ENCODE results near the gene ATF6.
"Not testable (repeated sequence)": the region's sequence is repeated elsewhere in the genome, so short reads cannot be mapped to it uniquely, and the experiment has no call there.

The ATF6 gene

DNA sequence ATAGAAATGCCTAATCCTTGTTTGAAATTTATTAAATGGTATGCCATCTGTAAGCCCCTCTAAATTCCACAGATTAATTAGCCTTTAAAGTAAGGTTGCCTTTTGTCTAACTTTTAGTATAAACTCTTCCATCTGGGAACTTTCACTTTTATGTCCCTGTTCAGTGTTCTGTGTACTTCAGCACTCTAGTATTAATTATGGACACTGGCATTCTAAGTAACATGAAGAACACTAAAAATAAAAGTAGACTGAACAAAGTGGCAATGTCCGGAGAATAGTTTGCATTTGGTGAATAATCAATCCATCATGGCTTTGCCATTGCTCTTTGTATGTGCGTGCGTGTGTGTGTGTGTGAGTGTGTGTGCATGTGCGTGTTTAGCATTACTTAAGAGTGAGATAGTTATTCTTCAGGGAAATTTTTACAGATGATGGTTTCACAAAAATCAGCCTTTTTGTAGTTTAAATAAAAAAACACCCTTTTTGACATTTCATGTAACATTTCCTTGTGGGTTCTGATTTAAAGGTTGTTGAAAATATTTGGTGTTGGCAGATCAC lies 51.1 kb downstream of the ATF6 start:
- DNase-seq = no peak
- H3K9me3 Mint-ChIP-seq = no peaks in the 10 kb centered on the region
- no peaks in the 10 kb centered on the region for H3K27me3 Mint-ChIP-seq
- H3K27ac Mint-ChIP-seq = no peak overlapping the region
- no peak overlapping the region for H3K4me3 Mint-ChIP-seq
- H3K4me1 Mint-ChIP-seq (ENCODE audit: low read depth) = peaks cover 2% of the 10 kb centered on the region
- H3K36me3 Mint-ChIP-seq (ENCODE audit: low read depth) = peaks cover 77% of the 10 kb centered on the region

DNA sequence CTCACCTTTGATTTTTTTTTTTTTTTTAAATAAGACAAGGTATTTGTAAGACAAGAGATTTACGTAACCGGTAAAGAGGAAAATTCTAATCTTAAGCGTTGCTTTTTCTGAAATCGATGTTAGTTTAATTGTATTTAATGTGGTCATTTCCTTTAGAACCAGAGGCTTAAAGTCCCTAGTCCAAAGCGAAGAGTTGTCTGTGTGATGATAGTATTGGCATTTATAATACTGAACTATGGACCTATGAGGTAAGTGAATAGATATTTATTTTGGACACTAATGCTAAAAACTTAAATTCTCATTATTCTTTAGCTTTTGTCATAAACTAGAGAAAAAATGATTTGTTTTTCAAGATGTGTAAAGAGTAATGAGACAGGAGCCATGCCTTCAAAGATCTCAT lies 54.8 kb downstream of the ATF6 start:
- no peak overlapping the region for H3K4me3 Mint-ChIP-seq
- H3K27me3 Mint-ChIP-seq = no peaks in the 10 kb centered on the region
- H3K27ac Mint-ChIP-seq = no peak overlapping the region
- peaks cover 2% of the 10 kb centered on the region for H3K4me1 Mint-ChIP-seq (ENCODE audit: low read depth)
- peaks cover 82% of the 10 kb centered on the region for H3K36me3 Mint-ChIP-seq (ENCODE audit: low read depth)
- DNase-seq = no peak
- no peaks in the 10 kb centered on the region for H3K9me3 Mint-ChIP-seq

DNA sequence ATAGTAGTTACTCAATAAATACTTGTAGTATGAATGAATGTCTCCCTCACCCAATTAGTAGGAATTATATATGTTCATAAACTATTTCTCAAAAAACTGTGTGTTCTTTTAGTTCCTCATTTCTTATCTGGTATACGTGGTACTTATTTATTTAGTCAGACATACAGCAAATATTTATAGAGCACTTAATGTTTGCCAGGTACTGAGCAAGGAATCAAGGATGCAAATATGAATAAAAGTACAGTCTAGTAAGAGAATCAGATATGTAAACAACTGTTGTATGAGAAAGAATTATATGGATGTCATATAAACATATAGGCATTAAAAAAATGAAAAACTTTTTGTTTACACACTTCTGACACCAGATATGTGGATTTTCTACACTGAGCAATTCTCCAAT lies 58.5 kb downstream of the ATF6 start:
- Mint-ChIP-seq H3K27ac (no peak overlapping the region), H3K27me3 (no peaks in the 10 kb centered on the region), H3K36me3 (ENCODE audit: low read depth) (peaks cover 85% of the 10 kb centered on the region)

DNA sequence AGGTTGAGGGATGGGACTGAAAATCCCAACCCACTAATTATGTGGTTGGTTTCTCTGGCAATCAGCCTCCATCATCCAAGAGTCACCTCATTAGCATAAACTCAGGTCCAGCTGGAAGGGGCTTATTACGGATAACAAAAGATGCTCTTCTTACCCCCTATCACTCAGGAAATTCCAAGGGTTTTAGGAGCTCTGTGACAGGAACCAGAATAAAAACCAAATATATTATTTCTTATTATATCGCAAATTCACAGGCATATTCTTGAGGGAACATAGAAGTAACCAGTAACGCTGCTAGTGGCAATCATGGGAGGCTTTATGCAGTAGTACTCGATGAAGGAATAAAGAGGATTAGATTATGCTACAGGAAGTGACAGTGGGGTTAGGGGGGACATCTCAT lies 59.7 kb downstream of the ATF6 start:
- no peak for DNase-seq
- Mint-ChIP-seq H3K27me3 (no peaks in the 10 kb centered on the region), H3K9me3 (peaks cover 6% of the 10 kb centered on the region), H3K4me3 (no peak overlapping the region), H3K27ac (no peak overlapping the region), H3K36me3 (ENCODE audit: low read depth) (peaks cover 89% of the 10 kb centered on the region), H3K4me1 (ENCODE audit: low read depth) (peaks cover 7% of the 10 kb centered on the region)

More for the DNA sequence above, 58.5 kb downstream of the ATF6 start:
- DNase-seq = no peak
- H3K9me3 Mint-ChIP-seq = peaks cover 6% of the 10 kb centered on the region
- H3K4me3 Mint-ChIP-seq = no peak overlapping the region
- H3K4me1 Mint-ChIP-seq (ENCODE audit: low read depth) = peaks cover 7% of the 10 kb centered on the region

DNA sequence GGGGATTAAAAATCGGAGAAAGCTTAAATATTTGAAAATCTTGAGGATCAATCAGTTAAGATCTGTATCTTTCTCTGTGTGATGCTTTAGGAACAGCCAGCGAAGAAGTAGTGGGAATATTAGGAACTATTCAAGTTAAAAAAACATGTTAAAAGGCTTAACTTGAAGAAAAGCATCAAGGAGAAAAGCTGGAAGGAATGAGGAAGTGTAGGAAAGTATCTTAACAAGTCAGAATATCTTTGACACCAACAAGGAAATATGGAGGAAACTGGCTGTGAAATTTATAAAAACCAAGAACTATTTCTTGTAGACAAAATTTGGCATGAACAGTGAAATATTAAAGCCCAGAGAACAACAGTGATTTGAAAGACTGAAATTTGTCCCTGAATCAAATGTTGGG lies 60.4 kb downstream of the ATF6 start:
- Mint-ChIP-seq H3K4me3 (no peak overlapping the region), H3K27me3 (no peaks in the 10 kb centered on the region), H3K27ac (no peak overlapping the region), H3K9me3 (peaks cover 6% of the 10 kb centered on the region), H3K4me1 (ENCODE audit: low read depth) (peaks cover 10% of the 10 kb centered on the region), H3K36me3 (ENCODE audit: low read depth) (peaks cover 89% of the 10 kb centered on the region)
- DNase-seq = no peak

DNA sequence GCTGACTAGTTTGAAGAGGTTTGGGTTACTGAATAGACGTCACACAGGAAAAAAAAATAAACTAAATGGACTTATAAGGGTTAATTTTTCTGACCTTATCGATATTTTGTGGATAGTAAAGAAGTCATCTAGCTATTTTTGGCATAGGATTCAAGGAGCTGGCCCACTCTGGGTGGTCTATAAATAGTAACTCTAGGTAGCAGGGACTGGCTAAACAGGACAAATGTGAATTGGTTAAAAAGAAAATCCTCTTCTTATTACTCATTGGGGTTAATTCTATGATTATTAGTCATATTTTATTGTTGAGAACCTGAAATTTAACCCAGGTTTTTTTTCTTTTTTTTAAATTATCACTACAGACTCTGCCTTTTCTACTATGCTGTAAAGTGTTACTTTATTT lies 61.7 kb downstream of the ATF6 start:
- peaks cover 6% of the 10 kb centered on the region for H3K9me3 Mint-ChIP-seq
- no peak overlapping the region for H3K27ac Mint-ChIP-seq
- peaks cover 83% of the 10 kb centered on the region for H3K36me3 Mint-ChIP-seq (ENCODE audit: low read depth)
- peaks cover 16% of the 10 kb centered on the region for H3K4me1 Mint-ChIP-seq (ENCODE audit: low read depth)
- no peak for DNase-seq
- no peaks in the 10 kb centered on the region for H3K27me3 Mint-ChIP-seq
- no peak overlapping the region for H3K4me3 Mint-ChIP-seq

DNA sequence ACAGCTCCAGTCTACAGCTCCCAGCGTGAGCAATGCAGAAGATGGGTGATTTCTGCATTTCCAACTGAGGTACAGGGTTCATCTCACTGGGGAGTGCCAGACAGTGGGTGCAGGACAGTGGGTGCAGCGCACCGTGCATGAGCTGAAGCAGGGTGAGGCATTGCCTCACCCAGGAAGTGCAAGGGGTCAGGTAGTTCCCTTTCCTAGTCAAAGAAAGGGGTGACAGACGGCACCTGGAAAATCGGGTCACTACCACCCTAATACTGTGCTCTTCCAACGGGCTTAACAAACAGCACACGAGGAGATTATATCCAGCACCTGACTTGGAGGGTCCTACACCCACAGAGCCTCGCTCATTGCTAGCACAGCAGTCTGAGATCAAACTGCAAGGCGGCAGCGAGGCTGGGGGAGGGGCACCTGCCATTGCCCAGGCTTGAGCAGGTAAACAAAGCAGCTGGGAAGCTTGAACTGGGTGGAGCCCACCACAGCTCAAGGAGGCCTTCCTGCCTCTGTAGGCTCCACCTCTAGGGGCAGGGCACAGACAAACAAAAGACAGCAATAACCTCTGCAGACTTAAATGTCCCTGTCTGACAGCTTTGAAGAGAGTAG lies 66.3 kb downstream of the ATF6 start:
- not testable (repeated sequence) for H3K27ac Mint-ChIP-seq, H3K9me3 Mint-ChIP-seq, H3K4me3 Mint-ChIP-seq, DNase-seq, H3K27me3 Mint-ChIP-seq
- peaks cover 12% of the 10 kb centered on the region for H3K4me1 Mint-ChIP-seq (ENCODE audit: low read depth)
- H3K36me3 Mint-ChIP-seq (ENCODE audit: low read depth) = peaks cover 81% of the 10 kb centered on the region

DNA sequence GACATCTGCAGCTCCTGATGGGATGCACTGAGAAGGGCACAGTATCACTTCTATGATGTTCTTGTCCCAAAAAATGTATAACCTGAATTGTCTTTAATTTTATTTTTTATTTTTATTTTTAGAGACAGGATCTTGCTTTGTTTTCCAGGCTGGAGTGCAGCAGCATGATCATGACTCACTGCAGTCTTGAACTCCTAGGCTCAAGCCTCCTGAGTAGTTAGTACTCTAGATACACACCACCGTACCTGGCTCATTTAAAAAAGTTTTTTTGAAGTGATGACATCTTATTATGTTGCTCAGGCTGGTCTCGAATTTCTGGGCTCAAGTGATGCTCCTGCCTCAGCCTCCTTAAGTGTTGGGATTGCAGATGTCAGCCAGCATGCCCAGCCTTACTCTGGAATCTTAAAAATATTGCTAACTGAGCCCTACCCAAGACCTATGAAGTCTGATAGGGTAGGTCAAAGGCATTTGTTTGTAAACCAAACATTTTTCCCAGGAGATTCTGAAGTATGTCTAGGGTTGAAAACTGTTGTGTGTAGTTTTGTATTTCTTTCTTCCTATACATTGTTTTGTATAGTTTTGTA lies 68.9 kb downstream of the ATF6 start:
- Mint-ChIP-seq H3K27ac (no peak overlapping the region), H3K9me3 (no peaks in the 10 kb centered on the region), H3K4me3 (no peak overlapping the region), H3K4me1 (ENCODE audit: low read depth) (peaks cover 10% of the 10 kb centered on the region), H3K27me3 (no peaks in the 10 kb centered on the region), H3K36me3 (ENCODE audit: low read depth) (peaks cover 81% of the 10 kb centered on the region)
- no peak for DNase-seq

DNA sequence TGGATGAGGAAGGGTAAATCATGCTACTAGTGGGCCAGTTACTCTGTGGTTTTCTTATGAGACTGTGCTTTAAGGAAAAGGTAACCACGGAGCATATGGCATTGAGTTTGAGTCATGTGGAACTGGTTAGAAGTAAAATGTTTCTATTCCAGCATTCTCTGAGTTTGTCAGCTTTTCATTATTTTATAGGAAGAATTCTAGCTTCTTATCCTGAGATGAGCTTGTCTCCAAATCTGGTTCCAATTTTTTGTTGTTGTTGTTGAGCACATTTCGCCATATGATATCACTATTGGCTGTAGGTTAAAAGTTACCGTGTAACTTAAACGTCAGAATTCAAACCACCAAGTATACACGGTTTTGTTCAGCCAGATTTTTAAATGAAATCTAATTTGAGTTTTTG lies 69.9 kb downstream of the ATF6 start:
- DNase-seq = no peak
- Mint-ChIP-seq H3K9me3 (no peaks in the 10 kb centered on the region), H3K4me3 (no peak overlapping the region), H3K27ac (no peak overlapping the region), H3K4me1 (ENCODE audit: low read depth) (peaks cover 10% of the 10 kb centered on the region), H3K27me3 (no peaks in the 10 kb centered on the region), H3K36me3 (ENCODE audit: low read depth) (peaks cover 81% of the 10 kb centered on the region)

DNA sequence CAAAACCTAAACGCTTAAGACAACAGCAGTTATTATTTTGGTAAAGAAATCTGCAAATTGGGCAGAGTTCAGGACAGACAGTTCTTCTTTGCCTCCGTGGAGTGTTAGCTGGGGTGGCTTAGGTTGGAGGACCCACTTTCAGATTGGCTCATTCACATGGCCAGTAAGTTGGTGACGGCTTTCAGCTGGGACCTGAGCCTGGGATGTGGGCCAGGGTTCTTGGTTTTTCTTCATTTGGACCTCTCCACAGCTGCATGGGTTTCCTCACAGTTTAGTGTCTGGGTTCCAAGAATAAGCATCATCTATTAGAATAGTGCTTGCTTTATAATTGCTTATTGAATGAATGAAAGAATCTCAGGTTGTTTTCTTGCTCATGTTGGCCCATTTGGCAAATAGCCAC lies 72.2 kb downstream of the ATF6 start:
- H3K27ac Mint-ChIP-seq = no peak overlapping the region
- H3K9me3 Mint-ChIP-seq = no peaks in the 10 kb centered on the region
- peaks cover 8% of the 10 kb centered on the region for H3K4me1 Mint-ChIP-seq (ENCODE audit: low read depth)
- H3K4me3 Mint-ChIP-seq = no peak overlapping the region
- peaks cover 93% of the 10 kb centered on the region for H3K36me3 Mint-ChIP-seq (ENCODE audit: low read depth)
- H3K27me3 Mint-ChIP-seq = no peaks in the 10 kb centered on the region
- no peak for DNase-seq

DNA sequence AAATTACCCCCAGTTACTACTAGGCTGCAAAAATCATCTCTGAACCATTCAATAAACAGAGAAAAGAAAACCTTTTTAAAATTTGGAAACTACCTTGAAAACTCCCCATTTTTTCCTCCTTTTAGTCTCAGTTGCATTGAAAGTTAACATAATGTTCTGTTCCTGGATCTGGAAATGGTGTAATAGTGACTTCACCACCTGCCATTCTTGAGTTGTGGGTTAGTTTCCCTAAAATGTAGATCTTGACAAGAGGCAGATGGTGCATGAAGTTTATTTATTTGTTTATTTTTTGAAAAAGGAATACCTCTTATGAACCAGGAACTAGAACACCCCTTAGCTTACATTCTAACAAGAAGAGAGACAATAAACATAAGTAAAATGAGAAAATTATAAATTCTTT lies 72.8 kb downstream of the ATF6 start:
- no peaks in the 10 kb centered on the region for H3K9me3 Mint-ChIP-seq
- peaks cover 93% of the 10 kb centered on the region for H3K36me3 Mint-ChIP-seq (ENCODE audit: low read depth)
- H3K4me3 Mint-ChIP-seq = no peak overlapping the region
- peaks cover 11% of the 10 kb centered on the region for H3K4me1 Mint-ChIP-seq (ENCODE audit: low read depth)
- no peaks in the 10 kb centered on the region for H3K27me3 Mint-ChIP-seq
- H3K27ac Mint-ChIP-seq = no peak overlapping the region
- DNase-seq = no peak

DNA sequence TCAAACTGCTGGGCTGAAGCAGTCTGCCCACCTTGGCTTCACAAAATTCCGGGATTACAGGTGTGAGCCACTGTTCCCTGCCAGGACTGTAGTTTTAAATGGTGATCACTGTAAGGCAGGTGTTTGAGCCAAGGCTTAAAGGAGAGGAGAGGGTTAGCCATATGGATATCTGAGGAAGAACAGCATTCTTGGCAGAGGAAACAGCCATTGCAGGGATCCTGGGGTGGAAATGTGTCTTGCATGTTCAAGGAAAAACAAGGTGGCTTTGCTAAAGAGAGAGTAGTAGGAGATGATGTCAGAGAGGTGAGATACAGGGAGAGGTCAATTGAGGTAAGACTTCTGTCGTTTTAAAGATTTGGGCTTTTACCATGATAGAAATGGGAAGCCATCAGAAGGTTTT lies 73.5 kb downstream of the ATF6 start:
- H3K4me3 Mint-ChIP-seq = no peak overlapping the region
- H3K36me3 Mint-ChIP-seq (ENCODE audit: low read depth) = peaks cover 94% of the 10 kb centered on the region
- DNase-seq = no peak
- H3K27ac Mint-ChIP-seq = no peak overlapping the region
- peaks cover 16% of the 10 kb centered on the region for H3K4me1 Mint-ChIP-seq (ENCODE audit: low read depth)
- H3K9me3 Mint-ChIP-seq = no peaks in the 10 kb centered on the region
- H3K27me3 Mint-ChIP-seq = no peaks in the 10 kb centered on the region

DNA sequence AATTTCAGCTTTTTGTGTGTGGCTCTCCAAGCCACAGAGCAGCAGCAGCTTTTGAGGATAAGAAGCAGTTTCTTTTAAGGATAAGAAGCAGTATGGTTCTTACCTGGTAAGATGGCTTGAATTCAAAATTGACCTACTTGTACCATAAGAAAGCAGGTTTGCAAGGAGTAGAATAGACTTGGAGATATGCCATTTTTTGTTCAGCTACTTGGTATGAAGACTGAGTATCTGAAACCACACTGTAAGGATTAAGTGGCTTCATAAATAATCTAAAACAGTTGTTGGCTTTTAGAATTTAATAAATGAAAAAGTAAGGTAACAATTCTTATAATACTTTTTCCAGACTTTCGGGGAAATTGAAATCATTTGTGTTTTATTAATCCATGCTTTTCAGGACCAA lies 74.2 kb downstream of the ATF6 start:
- H3K36me3 Mint-ChIP-seq (ENCODE audit: low read depth) = peaks cover 95% of the 10 kb centered on the region
- H3K9me3 Mint-ChIP-seq = no peaks in the 10 kb centered on the region
- H3K27me3 Mint-ChIP-seq = no peaks in the 10 kb centered on the region
- no peak overlapping the region for H3K27ac Mint-ChIP-seq
- H3K4me3 Mint-ChIP-seq = no peak overlapping the region
- DNase-seq = no peak
- peaks cover 19% of the 10 kb centered on the region for H3K4me1 Mint-ChIP-seq (ENCODE audit: low read depth)

DNA sequence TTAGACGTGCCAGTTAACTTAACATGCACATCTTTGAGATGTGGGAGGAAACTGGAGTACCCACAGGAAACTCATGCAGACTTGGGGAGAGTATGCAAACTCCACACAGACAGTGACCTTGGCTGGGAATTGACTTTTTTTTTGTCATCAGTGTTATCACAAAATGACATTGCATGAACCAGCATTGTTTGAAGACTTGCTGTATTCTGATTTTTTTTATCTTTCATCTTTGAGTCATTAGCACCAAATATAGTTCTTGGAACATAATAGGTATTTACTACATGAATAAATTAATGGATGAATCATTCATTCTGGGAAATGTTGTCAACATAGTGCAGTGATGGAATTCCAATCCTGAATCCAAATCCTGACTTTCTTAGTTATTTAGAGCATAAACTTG lies 77.0 kb downstream of the ATF6 start:
- no peaks in the 10 kb centered on the region for H3K27me3 Mint-ChIP-seq
- no peaks in the 10 kb centered on the region for H3K9me3 Mint-ChIP-seq
- peaks cover 17% of the 10 kb centered on the region for H3K4me1 Mint-ChIP-seq (ENCODE audit: low read depth)
- DNase-seq = no peak
- no peak overlapping the region for H3K27ac Mint-ChIP-seq
- no peak overlapping the region for H3K4me3 Mint-ChIP-seq
- peaks cover 87% of the 10 kb centered on the region for H3K36me3 Mint-ChIP-seq (ENCODE audit: low read depth)

DNA sequence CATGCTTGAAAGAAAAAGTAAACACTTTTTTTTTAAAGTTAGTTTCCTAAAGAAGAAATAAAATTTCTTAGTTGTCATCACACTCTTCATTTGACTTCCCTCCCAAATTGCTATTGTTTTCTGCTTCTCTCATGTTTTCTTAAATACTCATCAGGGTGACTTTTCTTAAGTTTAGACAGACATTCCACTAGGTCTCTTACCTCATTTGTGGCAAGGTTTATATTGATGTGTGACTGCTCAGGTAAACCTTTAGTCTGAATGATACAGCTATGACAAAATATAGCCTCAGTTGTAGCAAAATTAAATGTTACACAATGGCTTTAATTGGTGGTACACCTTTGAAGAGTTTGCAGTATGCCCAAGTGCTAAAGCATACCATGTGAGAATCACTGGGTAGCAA lies 78.6 kb downstream of the ATF6 start:
- H3K27ac Mint-ChIP-seq = peak overlapping the region; percentile 39
- no peaks in the 10 kb centered on the region for H3K27me3 Mint-ChIP-seq
- no peaks in the 10 kb centered on the region for H3K9me3 Mint-ChIP-seq
- no peak overlapping the region for H3K4me3 Mint-ChIP-seq
- H3K4me1 Mint-ChIP-seq (ENCODE audit: low read depth) = peaks cover 28% of the 10 kb centered on the region
- no peak for DNase-seq
- H3K36me3 Mint-ChIP-seq (ENCODE audit: low read depth) = peaks cover 85% of the 10 kb centered on the region

All from activated T-cell treated with anti-CD3 and anti-CD28 coated beads, Interleukin-2, amount 50 U/mL, for 24 hours (primary cell).